NCI-H2107 (cell line): ENCODE measurements around the gene CYP4F2.
"Not testable (repeated sequence)": the region's sequence is repeated elsewhere in the genome, so short reads cannot be mapped to it uniquely, and the experiment has no call there.

Experiments used
- DNase-seq: peaks from one replicate; lab custom pipeline; 2025; lab: John Stamatoyannopoulos, UW

CYP4F2 gene

DNA sequence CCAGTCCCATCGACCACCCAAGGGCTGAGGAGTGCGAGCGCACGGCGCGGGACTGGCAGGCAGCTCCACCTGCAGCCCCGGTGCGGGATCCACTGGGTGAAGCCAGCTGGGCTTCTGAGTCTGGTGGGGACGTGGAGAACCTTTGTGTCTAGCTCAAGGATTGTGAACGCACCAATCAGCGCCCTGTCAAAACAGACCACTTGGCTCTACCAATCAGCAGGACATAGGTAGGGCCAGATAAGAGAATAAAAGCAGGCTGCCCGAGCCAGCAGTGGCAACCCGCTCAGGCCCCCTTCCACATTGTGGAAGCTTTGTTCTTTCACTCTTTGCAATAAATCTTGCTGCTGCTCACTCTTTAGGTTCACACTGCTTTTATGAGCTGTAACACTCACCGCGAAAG is 2.2 kb upstream of the CYP4F2 start:
- DNase-seq = not testable (repeated sequence)

- not testable (repeated sequence) for DNase-seq
Observed at GRCh38 chr19:15899561-15899960, 1.7 kb upstream of the CYP4F2 start.

GRCh38 chr19:15897026-15897737 is 692 bp downstream of the CYP4F2 start:
- no peak for DNase-seq

- no peak for DNase-seq
Observed at GRCh38 chr19:15895876-15896430, 1.9 kb downstream of the CYP4F2 start.

- no peak for DNase-seq
Observed at GRCh38 chr19:15894359-15894758, 3.5 kb downstream of the CYP4F2 start.

DNA sequence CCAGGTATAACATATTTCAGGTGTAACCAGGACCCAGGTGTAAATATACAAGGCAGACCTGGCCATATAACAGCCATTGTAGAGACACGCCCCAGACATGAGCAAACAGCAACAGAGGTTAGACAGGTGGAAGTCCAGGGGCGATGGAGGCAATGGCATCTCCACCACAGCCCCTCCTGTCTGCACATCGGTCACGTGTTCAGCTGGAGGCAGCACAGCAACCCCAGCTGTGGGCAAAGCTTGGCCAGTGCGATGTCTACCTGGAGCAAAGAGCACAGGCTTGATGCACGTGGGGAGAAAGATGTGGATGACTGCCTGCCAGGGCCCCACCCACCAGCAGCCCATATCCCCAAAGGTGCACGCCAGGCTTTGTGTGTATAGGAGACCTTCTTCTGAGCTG is 4.4 kb downstream of the CYP4F2 start:
- DNase-seq = no peak

DNA sequence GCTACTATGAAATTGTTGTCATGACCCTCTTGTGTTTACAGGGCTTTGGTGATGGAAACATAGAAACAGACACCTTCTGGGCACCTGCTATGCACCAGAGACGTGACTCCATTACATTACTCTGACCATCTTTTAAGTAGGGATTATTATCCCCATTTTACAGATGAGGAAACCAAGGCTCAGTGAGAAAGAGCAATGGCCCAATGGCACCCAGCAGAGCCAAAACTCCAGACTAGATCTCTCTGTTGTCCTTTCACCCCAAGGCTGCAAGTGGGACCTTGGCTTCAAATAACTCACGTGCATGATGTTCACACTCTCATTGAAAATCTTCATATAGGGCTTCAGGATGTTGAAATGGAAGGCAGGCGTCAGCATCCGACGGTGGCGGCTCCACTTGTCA is 5.9 kb downstream of the CYP4F2 start:
- no peak for DNase-seq

DNA sequence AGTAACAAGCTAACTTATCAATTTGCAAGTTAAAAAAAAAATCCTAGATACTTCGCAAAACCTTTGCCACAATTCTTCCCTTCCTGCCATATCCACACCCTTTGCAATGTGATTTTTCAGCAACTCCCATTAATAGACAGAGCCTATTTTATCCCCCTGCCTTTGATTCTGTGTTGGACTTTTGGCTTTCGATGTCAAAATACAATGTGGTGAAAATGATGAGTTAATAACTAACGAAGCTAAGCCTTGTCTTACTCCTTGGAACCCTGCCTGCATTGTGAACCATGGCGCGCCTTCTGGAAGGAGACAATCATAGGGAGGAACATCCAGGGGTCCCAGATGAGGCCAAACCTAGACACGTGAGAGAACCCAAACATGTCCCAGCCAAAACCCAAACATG is 6.4 kb downstream of the CYP4F2 start:
- DNase-seq = no peak

- not testable (repeated sequence) for DNase-seq
Observed at GRCh38 chr19:15889339-15889738, 8.5 kb downstream of the CYP4F2 start.

DNA sequence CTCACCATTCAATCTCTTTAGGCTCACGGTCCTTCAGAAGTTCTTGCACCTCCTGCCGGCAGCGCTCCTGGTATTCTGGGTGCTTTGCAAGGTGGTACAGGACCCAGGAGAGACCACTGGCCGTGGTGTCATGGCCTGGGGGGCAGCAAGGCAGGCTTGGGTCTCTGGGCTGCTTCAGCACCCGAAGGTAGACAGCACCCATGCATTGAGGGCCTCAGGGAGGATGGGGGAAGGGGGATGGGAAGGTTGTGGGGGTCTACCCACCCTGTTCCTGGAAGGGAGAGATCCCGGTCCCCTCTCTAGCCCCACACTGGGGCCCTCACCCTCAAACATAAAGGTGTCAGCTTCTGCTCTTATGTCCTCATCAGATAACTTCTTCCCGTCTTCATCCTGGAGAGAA is 12.0 kb downstream of the CYP4F2 start:
- DNase-seq = no peak

GRCh38 chr19:15885167-15885566 is 12.7 kb downstream of the CYP4F2 start:
- no peak for DNase-seq

DNA sequence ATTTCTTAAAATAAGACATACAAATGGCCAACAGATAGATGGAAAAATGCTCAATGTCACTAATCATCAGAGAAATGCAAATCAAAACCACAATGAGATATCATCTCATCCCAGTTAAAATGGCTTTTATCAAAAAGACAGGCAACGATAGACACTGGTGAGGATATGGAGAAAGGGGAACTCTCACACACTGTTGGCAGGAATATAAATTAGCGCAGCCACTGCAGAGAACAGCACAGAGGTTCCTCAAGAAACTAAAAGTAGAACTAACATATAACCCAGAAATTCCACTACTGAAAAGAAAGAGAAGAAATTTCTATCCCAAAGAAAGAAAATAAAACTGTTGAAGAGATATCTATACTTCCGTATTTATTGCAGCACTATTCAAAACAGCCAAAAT is 14.5 kb downstream of the CYP4F2 start:
- not testable (repeated sequence) for DNase-seq

DNA sequence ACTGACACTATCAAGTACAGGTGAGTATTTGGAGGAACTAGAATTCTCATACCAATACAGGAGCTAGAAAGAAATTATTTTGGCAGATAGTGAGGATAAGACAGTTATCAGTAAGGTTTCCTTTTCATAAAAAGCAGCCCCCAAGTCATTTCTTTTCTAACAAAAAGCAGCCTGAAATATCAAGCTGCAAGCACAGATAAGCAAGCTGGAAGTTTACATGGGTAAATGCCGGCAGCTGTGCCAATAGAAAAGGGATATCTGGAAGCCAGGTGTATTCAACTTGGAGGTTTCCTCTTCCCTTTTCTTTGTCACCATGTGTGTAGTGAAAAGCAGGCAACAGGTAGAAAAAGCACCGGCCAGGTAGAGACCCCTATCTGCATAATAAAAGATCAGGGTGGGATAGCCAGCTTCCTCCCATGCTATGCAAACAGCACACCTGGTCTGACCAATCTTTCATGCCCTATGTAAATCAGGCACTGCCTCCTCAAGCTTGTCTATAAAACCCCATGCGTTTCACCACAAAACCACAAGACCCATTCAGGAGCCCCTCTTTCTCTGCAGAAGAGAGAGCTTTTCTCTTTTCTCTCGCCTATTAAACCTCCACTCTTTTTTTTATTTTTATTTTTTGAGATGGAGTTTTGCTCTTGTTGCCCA is 22.9 kb downstream of the CYP4F2 start:
- no peak for DNase-seq

- not testable (repeated sequence) for DNase-seq
Observed at GRCh38 chr19:15873771-15874170, 24.1 kb downstream of the CYP4F2 start.

- DNase-seq = no peak
Observed at GRCh38 chr19:15871570-15871969, 26.3 kb downstream of the CYP4F2 start.

- no peak for DNase-seq
Observed at GRCh38 chr19:15869873-15870272, 28.0 kb downstream of the CYP4F2 start.

DNA sequence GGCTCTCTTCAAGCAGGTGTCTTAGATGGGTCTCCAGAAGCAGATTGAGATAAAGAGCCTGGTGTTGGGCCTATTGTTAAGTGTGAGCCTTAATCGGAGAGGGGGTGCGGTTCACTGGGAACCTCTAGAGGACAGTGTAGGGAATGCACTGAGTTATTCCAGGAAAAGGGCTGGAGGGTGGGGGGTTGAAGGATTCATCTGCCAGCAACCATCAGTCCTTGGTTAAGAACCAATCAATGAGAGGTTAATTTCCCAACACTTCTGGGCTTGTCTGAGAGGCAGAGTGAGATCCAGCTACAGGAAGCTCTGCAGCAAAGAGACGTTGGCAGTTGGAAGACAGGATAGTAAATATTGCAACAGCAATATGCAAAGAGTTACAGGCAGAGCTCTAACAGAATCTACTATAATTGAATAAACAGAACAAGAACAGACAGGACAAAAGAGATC is 28.7 kb downstream of the CYP4F2 start:
- peak; percentile 20 for DNase-seq

- DNase-seq = no peak
Observed at GRCh38 chr19:15866636-15867035, 31.2 kb downstream of the CYP4F2 start.

- no peak for DNase-seq
Observed at GRCh38 chr19:15864824-15865223, 33.0 kb downstream of the CYP4F2 start.

DNA sequence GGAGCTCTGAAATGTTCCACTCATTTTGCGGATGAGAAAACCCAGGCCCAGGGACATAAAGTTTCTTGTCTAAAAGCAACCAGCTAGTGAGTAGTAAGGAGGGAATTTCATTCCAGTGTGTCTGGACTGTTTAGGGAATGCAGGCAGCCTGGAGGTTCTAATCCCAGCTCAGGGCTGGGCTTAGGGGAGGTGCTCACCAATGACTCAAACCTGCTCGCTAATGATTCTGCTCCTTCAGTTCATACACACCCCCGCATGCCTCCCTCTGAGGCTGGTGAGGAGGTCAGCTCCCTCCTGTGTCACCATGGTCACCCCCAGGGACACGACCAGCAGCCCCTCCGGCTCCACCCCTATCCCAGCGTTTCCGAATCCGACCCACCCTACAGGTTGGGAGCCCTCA is 34.6 kb downstream of the CYP4F2 start:
- DNase-seq = no peak

DNA sequence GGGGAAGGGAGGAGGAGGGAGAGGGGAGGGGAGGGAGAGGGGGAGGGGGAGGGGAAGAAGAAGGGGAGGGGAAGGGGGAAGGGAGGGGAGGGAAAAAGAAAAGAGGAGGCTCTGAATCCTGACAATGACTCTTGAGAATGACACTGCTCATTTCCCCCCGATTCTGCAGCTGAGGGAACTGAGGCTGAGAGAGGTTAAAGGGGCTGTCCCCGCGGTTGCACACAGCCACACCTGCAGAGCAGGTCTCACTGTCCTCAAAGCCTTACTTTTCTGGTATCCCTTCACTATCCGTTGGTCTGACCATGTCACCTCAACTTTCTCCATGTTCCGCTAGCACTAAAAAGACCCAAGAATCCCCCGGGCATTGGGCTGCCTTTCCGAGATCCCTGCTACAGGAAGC is 35.4 kb downstream of the CYP4F2 start:
- no peak for DNase-seq

DNA sequence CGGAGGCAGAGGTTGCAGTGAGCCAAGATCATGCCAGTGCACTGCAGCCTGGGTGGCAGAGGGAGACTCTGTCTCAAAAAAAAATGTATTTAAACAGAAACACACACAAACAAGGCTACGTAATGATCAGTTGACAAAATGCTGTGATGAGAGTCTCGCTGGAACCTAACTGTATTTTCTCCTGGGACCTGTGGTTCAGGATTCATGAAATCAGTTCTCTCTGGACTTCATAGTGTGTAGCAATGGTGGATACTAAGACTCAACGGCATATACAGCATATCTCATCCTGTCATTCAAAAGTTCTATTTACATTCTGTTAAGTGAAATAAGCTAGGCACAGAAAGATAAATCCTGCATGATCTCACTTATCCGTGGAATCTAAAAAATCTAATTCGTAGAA is 37.4 kb downstream of the CYP4F2 start:
- DNase-seq = no peak

- DNase-seq = no peak
Observed at GRCh38 chr19:15859187-15859586, 38.7 kb downstream of the CYP4F2 start.
